RWPE2 (cell line): ENCODE results near the gene UNC45A.
A peak's percentile ranks its signal among the peaks of the same experiment; 100 is the strongest.

Experiments
- ATAC-seq: fragments of 200-7000 bp; cut with Tn5 transposase; 3 replicates; pipeline ENCODE4 v1.9.1; 2021; ENCODE audit warnings: low read depth
- DNase-seq: peaks from one replicate; pipeline ENCODE4 v3.0.0-alpha.2; 2020; ENCODE audit warnings: low spot score
- H3K27ac ChIP-seq: fragments of 450-650 bp; 2 replicates; pipeline ENCODE4 v1.5.1; 2017; ENCODE audit warnings: mild to moderate bottlenecking; ENCODE audit not compliant: poor library complexity, severe bottlenecking
- H3K27me3 ChIP-seq: fragments of 250-450 bp; sonication (Bioruptor Pico); 2 replicates; pipeline ENCODE4 v1.5.1; 2021; ENCODE audit warnings: mild to moderate bottlenecking, moderate library complexity; ENCODE audit not compliant: insufficient read depth, poor library complexity, severe bottlenecking
- H3K36me3 ChIP-seq: fragments of 250-450 bp; sonication (Bioruptor Pico); 2 replicates; pipeline ENCODE4 v1.5.1; 2020; ENCODE audit warnings: low read depth, mild to moderate bottlenecking, moderate library complexity
- H3K4me1 ChIP-seq: fragments of 250-450 bp; sonication (Bioruptor Pico); 2 replicates; pipeline ENCODE4 v1.5.1; 2021; ENCODE audit warnings: mild to moderate bottlenecking, moderate library complexity; ENCODE audit not compliant: insufficient read depth, poor library complexity, severe bottlenecking
- H3K4me3 ChIP-seq: fragments of 250-450 bp; sonication (Bioruptor Pico); 2 replicates; pipeline ENCODE4 v1.5.1; 2021; ENCODE audit warnings: mild to moderate bottlenecking, moderate library complexity; ENCODE audit not compliant: severe bottlenecking
- H3K9me3 ChIP-seq: fragments of 250-450 bp; sonication (Bioruptor Pico); 2 replicates; pipeline ENCODE4 v1.5.1; 2021; ENCODE audit warnings: mild to moderate bottlenecking, moderate library complexity; ENCODE audit not compliant: severe bottlenecking
- TF ChIP-seq, protein P1 (sequence below): fragments of 450-650 bp; IDR thresholded peaks from one replicate; pipeline ENCODE4 v1.5.1; 2017; ENCODE audit warnings: mild to moderate bottlenecking, moderate library complexity; ENCODE audit not compliant: poor library complexity, severe bottlenecking

Gene UNC45A

GRCh38 chr15:90929246-90930019 lies 5.7 kb upstream of the UNC45A start:
- DNase-seq (no peak), ATAC-seq (no peak)
- Histone ChIP-seq H3K27me3 (no peaks in the 10 kb centered on the region), H3K9me3 (no peaks in the 10 kb centered on the region), H3K27ac (peak overlapping the region; percentile 62), H3K36me3 (no peaks in the 10 kb centered on the region), H3K4me1 (peaks cover 17% of the 10 kb centered on the region), H3K4me3 (peak overlapping the region; percentile 46)
- TF ChIP-seq, protein P1, sequence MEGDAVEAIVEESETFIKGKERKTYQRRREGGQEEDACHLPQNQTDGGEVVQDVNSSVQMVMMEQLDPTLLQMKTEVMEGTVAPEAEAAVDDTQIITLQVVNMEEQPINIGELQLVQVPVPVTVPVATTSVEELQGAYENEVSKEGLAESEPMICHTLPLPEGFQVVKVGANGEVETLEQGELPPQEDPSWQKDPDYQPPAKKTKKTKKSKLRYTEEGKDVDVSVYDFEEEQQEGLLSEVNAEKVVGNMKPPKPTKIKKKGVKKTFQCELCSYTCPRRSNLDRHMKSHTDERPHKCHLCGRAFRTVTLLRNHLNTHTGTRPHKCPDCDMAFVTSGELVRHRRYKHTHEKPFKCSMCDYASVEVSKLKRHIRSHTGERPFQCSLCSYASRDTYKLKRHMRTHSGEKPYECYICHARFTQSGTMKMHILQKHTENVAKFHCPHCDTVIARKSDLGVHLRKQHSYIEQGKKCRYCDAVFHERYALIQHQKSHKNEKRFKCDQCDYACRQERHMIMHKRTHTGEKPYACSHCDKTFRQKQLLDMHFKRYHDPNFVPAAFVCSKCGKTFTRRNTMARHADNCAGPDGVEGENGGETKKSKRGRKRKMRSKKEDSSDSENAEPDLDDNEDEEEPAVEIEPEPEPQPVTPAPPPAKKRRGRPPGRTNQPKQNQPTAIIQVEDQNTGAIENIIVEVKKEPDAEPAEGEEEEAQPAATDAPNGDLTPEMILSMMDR: peak; percentile 11

GRCh38 chr15:90930861-90931574 lies 4.1 kb upstream of the UNC45A start:
- Histone ChIP-seq H3K4me3 (peak overlapping the region; percentile 81), H3K4me1 (peaks cover 17% of the 10 kb centered on the region)
- TF ChIP-seq, protein P1: no peak

DNA sequence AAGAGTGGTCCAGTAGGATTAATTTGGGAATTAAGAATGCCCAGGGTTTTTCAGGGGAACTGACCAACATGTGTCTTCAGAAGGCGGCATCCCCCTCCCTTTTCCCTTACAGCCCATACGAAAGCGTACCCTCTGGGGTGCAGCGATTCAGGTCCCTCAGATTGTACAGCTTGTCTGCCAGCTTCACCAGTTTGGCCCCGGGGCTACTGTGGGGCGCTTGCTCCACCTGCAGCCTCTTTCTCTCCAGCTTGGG lies 3.6 kb upstream of the UNC45A start:
- TF ChIP-seq, protein P1: no peak
- ATAC-seq (no peak), DNase-seq (no peak)
- H3K9me3 ChIP-seq: no peaks in the 10 kb centered on the region
- peak overlapping the region; percentile 81 for H3K4me3 ChIP-seq
- no peaks in the 10 kb centered on the region for H3K27me3 ChIP-seq
- peaks cover 17% of the 10 kb centered on the region for H3K4me1 ChIP-seq
- peak overlapping the region; percentile 62 for H3K27ac ChIP-seq
- peaks cover 5% of the 10 kb centered on the region for H3K36me3 ChIP-seq

More at GRCh38 chr15:90930861-90931574, 4.1 kb upstream of the UNC45A start:
- ATAC-seq (no peak), DNase-seq (no peak)
- H3K27ac ChIP-seq: peak overlapping the region; percentile 62
- 0 out of 2 replicates have a peak, but pooled peaks cover under 1% of the 10 kb centered on the region for H3K36me3 ChIP-seq
- H3K27me3 ChIP-seq: no peaks in the 10 kb centered on the region
- H3K9me3 ChIP-seq: no peaks in the 10 kb centered on the region

DNA sequence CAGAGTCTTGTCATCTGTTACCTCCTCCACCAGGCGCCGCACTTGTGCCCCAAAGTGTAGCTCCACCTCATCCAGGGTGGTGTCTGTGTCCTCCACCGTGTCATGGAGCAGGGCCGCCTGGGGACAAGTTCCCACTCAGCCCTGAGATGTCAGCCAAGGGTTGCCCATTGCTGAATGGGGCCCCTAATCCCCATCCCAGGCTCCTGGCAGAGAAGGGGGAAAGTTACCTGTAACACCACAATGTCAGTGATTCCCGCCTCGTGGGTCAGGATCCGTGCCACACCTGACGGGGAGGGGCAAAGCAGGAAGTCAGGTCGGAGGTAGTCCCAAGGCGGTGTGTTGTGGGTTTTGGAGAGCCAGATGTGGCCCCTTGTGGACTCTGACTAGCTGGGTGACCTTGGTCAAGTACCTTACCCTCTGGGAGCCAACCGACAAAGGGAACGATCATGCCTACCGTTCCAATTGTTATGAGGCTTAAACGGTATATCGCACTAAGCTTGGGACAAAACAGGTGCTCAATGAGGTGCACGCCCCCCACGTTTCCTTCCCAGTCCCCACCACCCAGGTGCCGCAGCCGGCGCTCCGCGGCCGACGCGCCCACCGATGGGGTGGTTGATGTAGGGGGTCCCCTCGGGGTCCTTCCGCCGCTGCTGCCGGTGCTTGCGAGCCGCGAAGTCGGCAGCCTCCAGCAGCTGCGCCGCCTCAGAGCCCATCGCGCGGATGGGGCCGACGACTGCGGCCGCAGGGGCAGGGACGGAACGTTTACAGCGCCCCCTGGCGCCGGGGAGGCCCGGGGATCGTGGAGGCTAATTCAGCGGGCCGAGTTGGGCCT lies 3.0 kb upstream of the UNC45A start, which contains the start of gene HDDC3:
HDDC3 (minus strand) TSS at position 722 of the 832 bp plus-strand sequence; CDS start at position 713, 9 bp downstream.
- ATAC-seq (peak; percentile 55), DNase-seq (peak; percentile 94)
- Histone ChIP-seq H3K4me1 (peaks cover 17% of the 10 kb centered on the region), H3K27ac (peak within 1 kb of the TSS; percentile 62), H3K4me3 (peak within 1 kb of the TSS; percentile 81), H3K36me3 (peaks cover 11% of the 10 kb centered on the region), H3K9me3 (no peaks in the 10 kb centered on the region), H3K27me3 (no peaks in the 10 kb centered on the region)
- TF ChIP-seq, protein P1: peak; percentile 99
